GM21717 (cell line): Measurements from ENCODE around the gene SAP25.
"Not testable (repeated sequence)": the region's sequence is repeated elsewhere in the genome, so short reads cannot be mapped to it uniquely, and the experiment has no call there.

ENCODE experiments used
- ATAC-seq: cut with Tn5 transposase; IDR thresholded peaks from one replicate; pipeline ENCODE4 v1.9.1; 2021; ENCODE audit warnings: mild to moderate bottlenecking, moderate library complexity; ENCODE audit not compliant: unreplicated experiment

Gene SAP25

DNA sequence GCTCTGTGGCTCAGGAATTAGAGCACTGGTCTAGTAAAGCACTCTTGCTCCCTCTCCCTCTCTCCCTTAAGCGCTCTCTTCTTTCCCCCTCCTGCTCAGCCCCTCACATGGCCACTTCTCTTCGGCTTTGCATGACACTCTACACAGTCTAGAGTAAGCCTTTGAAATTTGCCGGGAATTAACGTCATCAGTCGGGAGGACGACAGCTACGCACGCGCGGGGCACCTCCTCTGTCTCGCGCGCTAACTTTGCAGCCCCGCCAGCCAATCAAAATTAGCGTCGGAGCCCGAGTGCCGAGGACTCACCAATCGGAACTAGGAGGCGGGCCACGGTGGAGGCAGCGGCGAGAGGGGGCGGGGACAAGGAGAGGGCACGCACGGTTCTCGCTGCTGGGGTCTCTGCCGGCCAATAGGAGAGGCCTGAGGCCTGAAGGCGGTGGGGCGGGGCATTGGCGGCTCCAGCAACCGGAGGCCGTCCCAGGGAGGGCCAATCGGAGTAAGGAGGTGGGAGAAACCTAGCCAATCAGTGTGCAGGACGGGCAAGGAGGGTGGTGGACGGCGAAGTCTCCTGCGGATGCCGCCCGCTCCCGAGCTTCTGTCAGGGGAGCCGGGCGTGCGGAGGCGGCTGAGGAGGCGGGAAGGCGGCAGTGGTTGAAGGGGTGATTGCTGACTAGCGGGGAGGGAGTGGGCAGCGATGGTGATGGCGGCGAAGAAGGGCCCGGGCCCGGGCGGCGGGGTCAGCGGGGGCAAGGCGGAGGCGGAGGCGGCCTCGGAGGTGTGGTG, 34.9 kb downstream of the SAP25 start, which contains the start of gene AGFG2:
AGFG2 (plus strand) TSS at position 550 of the 782 bp plus-strand sequence; CDS start at position 694, 144 bp downstream.
- peak; percentile 91 for ATAC-seq

DNA sequence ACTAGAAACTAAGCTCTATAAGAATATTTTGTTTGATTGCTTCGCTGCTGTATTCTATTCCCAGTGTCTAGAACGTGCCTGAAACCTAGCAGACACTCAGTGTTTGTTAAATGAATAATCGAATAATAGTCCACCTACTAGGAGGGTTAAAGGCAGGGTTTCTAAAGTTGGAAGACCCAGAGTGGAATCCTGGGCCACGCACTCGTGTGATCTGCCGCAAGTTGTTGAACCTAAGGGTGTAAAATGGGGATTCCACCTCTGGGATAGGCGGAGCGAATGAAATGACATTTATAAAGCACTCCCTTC, 35.4 kb downstream of the SAP25 start:
- no peak for ATAC-seq

DNA sequence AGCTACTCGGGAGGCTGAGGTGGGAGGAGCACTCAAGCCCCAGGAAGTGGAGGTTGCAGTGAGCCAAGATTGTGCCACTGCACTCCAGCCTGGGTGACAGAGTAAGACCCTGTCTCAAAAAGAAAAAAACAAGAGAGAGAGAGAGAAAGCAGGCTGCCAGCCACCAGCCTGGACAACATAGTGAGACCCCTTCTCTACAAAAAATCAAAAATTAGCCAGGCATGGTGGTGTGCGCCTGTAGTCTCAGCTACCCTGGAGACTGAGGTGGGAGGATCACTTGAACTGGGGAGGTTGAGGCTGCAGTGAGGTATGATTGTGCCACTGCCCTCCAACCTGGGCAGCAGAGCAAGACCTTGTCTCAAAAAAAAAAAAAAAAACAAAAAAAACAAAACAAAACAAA, 37.0 kb downstream of the SAP25 start:
- not testable (repeated sequence) for ATAC-seq

- not testable (repeated sequence) for ATAC-seq
Observed at GRCh38 chr7:100535982-100536381, 37.7 kb downstream of the SAP25 start.

DNA sequence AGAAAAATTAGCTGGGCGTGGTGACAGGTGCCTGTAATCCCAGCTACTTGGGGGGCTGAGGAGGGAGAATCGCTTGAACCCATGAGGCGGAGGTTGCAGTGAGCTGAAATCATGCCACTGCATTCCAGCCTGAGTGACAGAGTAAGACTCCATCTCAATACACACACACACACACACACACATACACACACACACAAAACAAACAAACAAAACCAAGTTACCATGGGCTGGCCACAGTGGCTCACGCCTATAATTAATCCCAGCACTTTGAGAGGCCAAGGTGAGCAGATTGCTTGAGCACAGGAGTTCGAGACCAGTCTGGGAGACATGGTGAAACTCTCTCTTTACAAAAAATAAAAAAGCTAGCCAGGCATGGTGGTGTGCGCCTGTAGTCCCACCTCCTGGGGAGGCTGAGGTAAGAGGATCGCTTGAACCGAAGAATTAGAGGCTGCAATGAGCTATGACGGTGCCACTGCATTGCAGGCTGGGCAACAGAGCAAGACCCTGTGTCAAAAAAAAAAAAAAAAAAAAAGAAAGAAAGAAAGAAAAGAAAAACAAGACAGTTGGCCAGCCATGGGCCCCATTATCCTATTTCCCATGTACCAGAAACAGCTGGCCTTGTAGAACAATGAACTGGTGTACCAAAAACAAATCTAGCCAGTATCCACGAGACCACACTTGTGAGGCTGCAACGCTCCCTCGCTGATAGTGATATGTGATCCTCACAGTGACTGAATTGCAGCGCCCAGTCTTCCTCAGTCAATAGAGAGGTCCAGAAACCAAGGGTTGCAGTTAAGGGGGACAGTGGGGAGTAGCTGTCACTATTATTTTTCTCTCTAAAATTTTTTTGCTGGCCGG, 41.3 kb downstream of the SAP25 start:
- ATAC-seq, result no peak

DNA sequence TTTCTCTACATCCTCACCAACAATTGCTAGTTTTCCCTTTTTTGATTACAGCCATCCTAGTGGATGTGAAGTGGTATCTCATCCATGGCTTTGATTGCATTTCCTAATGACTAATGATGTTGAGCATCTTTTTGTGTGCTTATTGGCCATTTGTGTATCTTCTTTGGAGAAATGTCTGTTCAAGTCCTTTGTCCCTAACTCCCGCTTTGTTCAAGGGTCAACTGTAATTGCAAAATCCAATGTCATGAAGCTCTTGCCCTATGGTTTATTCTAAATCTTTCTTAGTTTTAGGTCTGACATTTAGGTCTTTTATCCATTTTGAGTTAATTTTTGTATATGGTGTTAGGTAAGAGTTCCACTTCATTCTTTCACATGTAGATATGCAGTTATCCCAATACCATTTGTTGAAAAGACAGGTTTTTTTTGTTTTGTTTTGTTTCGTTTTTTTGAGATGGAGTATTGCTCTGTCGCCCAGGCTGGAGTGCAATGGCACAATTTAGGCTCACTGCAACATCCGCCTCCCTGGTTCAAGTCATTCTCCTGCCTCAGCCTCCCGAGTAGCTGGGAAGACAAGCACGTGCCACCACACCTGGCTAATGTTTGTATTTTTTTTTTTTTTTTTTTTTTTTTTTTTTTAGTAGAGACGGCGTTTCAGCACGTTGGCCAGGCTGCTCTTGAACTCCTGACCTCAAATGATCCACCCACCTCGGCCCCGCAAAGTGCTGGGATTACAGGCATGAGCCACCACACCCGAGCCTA, 45.4 kb downstream of the SAP25 start:
- not testable (repeated sequence) for ATAC-seq

DNA sequence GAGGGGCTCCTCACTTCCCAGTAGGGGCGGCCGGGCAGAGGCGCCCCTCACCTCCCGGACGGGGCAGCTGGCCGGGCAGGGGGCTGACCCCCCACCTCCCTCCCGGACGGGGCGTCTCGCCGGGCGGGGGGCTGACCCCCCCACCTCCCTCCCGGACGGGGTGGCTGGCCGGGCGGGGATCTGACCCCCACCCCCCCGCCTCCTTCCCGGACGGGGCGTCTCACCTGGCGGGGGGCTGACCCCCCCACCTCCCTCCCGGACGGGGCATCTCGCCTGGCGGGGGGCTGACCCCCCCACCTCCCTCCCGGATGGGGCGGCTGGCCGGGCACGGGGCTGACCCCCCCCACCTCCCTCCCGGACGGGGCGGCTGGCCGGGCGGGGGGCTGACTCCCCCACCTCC, 50.5 kb downstream of the SAP25 start:
- ATAC-seq, result not testable (repeated sequence)
